ENCODE results near the gene FUZ. TPM values are rescaled to one million over a fixed set of nuclear protein-coding genes. Genes with fewer than 3 reads are reported as not detected.

FUZ gene
- total RNA-seq, 1 donor from 2014 or later: 16.4 TPM

- intact Hi-C loops (cut with micrococcal nuclease): no loop called here
- Mint-ChIP-seq H3K36me3 (ENCODE audit: low read depth) (peaks cover 32% of the 10 kb centered on the region), H3K27ac (no peak overlapping the region), H3K4me3 (no peak overlapping the region), H3K27me3 (no peaks in the 10 kb centered on the region), H3K4me1 (peaks cover 2% of the 10 kb centered on the region), H3K9me3 (no peaks in the 10 kb centered on the region)
- DNase-seq: no peak
Measured at GRCh38 chr19:49801966-49802661, 11.0 kb downstream of the FUZ start.

- peaks cover 35% of the 10 kb centered on the region for H3K36me3 Mint-ChIP-seq (ENCODE audit: low read depth)
Measured at GRCh38 chr19:49801401-49801888, 11.6 kb downstream of the FUZ start.

GRCh38 chr19:49800771-49801170, 12.3 kb downstream of the FUZ start:
- H3K4me1 Mint-ChIP-seq: no peaks in the 10 kb centered on the region

More at GRCh38 chr19:49801401-49801888, 11.6 kb downstream of the FUZ start:
- H3K9me3 Mint-ChIP-seq: no peaks in the 10 kb centered on the region
- no peak for DNase-seq
- no peak overlapping the region for H3K27ac Mint-ChIP-seq
- no peaks in the 10 kb centered on the region for H3K27me3 Mint-ChIP-seq
- intact Hi-C loops (cut with micrococcal nuclease): no loop called here
- H3K4me3 Mint-ChIP-seq: no peak overlapping the region
- peaks cover 2% of the 10 kb centered on the region for H3K4me1 Mint-ChIP-seq

GRCh38 chr19:49799798-49800376, 13.2 kb downstream of the FUZ start:
- DNase-seq: no peak
- intact Hi-C loops (cut with micrococcal nuclease): no loop called here
- no peaks in the 10 kb centered on the region for H3K27me3 Mint-ChIP-seq
- H3K9me3 Mint-ChIP-seq: no peaks in the 10 kb centered on the region
- no peak overlapping the region for H3K4me3 Mint-ChIP-seq
- no peaks in the 10 kb centered on the region for H3K4me1 Mint-ChIP-seq
- H3K36me3 Mint-ChIP-seq (ENCODE audit: low read depth): peaks cover 46% of the 10 kb centered on the region
- no peak overlapping the region for H3K27ac Mint-ChIP-seq

More at GRCh38 chr19:49800771-49801170, 12.3 kb downstream of the FUZ start:
- DNase-seq: no peak
- Mint-ChIP-seq H3K27me3 (no peaks in the 10 kb centered on the region), H3K36me3 (ENCODE audit: low read depth) (peaks cover 37% of the 10 kb centered on the region), H3K27ac (no peak overlapping the region), H3K4me3 (no peak overlapping the region), H3K9me3 (no peaks in the 10 kb centered on the region)
- intact Hi-C loops (cut with micrococcal nuclease): no loop called here

GRCh38 chr19:49799271-49799797, 13.8 kb downstream of the FUZ start:
- no peaks in the 10 kb centered on the region for H3K4me1 Mint-ChIP-seq
- no peak for DNase-seq
- no peaks in the 10 kb centered on the region for H3K27me3 Mint-ChIP-seq
- no peak overlapping the region for H3K27ac Mint-ChIP-seq
- intact Hi-C loops (cut with micrococcal nuclease): no loop called here
- H3K36me3 Mint-ChIP-seq (ENCODE audit: low read depth): peaks cover 49% of the 10 kb centered on the region
- H3K4me3 Mint-ChIP-seq: no peak overlapping the region
- no peaks in the 10 kb centered on the region for H3K9me3 Mint-ChIP-seq

- Mint-ChIP-seq H3K27me3 (no peaks in the 10 kb centered on the region), H3K4me3 (no peak overlapping the region), H3K4me1 (peaks cover under 1% of the 10 kb centered on the region), H3K9me3 (no peaks in the 10 kb centered on the region), H3K27ac (no peak overlapping the region), H3K36me3 (ENCODE audit: low read depth) (peaks cover 49% of the 10 kb centered on the region)
- no peak for DNase-seq
- intact Hi-C loops (cut with micrococcal nuclease): no loop called here
Measured at GRCh38 chr19:49798574-49798973, 14.5 kb downstream of the FUZ start.

- H3K27ac Mint-ChIP-seq: no peak overlapping the region
- H3K4me3 Mint-ChIP-seq: no peak overlapping the region
- DNase-seq: no peak
- peaks cover 43% of the 10 kb centered on the region for H3K36me3 Mint-ChIP-seq (ENCODE audit: low read depth)
- H3K27me3 Mint-ChIP-seq: no peaks in the 10 kb centered on the region
- peaks cover 4% of the 10 kb centered on the region for H3K4me1 Mint-ChIP-seq
- no peaks in the 10 kb centered on the region for H3K9me3 Mint-ChIP-seq
- intact Hi-C loops (cut with micrococcal nuclease): no loop called here
Measured at GRCh38 chr19:49795615-49796014, 17.5 kb downstream of the FUZ start.

GRCh38 chr19:49793561-49793840, 19.6 kb downstream of the FUZ start:
- Mint-ChIP-seq H3K36me3 (ENCODE audit: low read depth) (peaks cover 43% of the 10 kb centered on the region), H3K4me1 (peaks cover 4% of the 10 kb centered on the region), H3K27me3 (no peaks in the 10 kb centered on the region), H3K4me3 (no peak overlapping the region), H3K9me3 (no peaks in the 10 kb centered on the region), H3K27ac (peak overlapping the region; percentile 71)
- intact Hi-C loops (cut with micrococcal nuclease): no loop called here
- DNase-seq: no peak

- Mint-ChIP-seq H3K4me1 (peaks cover 4% of the 10 kb centered on the region), H3K27ac (peak overlapping the region; percentile 71), H3K9me3 (no peaks in the 10 kb centered on the region), H3K36me3 (ENCODE audit: low read depth) (peaks cover 45% of the 10 kb centered on the region), H3K4me3 (no peak overlapping the region), H3K27me3 (no peaks in the 10 kb centered on the region)
- DNase-seq: no peak
- intact Hi-C loops (cut with micrococcal nuclease): no loop called here
Measured at GRCh38 chr19:49792829-49793560, 20.1 kb downstream of the FUZ start.

- Mint-ChIP-seq H3K36me3 (ENCODE audit: low read depth) (peaks cover 47% of the 10 kb centered on the region), H3K9me3 (no peaks in the 10 kb centered on the region), H3K27me3 (no peaks in the 10 kb centered on the region), H3K27ac (no peak overlapping the region), H3K4me3 (no peak overlapping the region), H3K4me1 (peaks cover 4% of the 10 kb centered on the region)
- DNase-seq: no peak
- intact Hi-C loops (cut with micrococcal nuclease): no loop called here
Measured at GRCh38 chr19:49791776-49792445, 21.2 kb downstream of the FUZ start.

- intact Hi-C loops (cut with micrococcal nuclease): no loop called here
- no peak overlapping the region for H3K4me3 Mint-ChIP-seq
- no peak overlapping the region for H3K27ac Mint-ChIP-seq
- H3K4me1 Mint-ChIP-seq: peaks cover 9% of the 10 kb centered on the region
- H3K27me3 Mint-ChIP-seq: no peaks in the 10 kb centered on the region
- H3K36me3 Mint-ChIP-seq (ENCODE audit: low read depth): peaks cover 45% of the 10 kb centered on the region
- no peak for DNase-seq
- no peaks in the 10 kb centered on the region for H3K9me3 Mint-ChIP-seq
Measured at GRCh38 chr19:49790866-49791265, 22.2 kb downstream of the FUZ start.

- H3K27ac Mint-ChIP-seq: no peak overlapping the region
- peaks cover 42% of the 10 kb centered on the region for H3K36me3 Mint-ChIP-seq (ENCODE audit: low read depth)
- H3K27me3 Mint-ChIP-seq: no peaks in the 10 kb centered on the region
- no peak overlapping the region for H3K4me3 Mint-ChIP-seq
- no peaks in the 10 kb centered on the region for H3K9me3 Mint-ChIP-seq
- peaks cover 9% of the 10 kb centered on the region for H3K4me1 Mint-ChIP-seq
- intact Hi-C loops (cut with micrococcal nuclease): no loop called here
- no peak for DNase-seq
Measured at GRCh38 chr19:49788857-49789256, 24.2 kb downstream of the FUZ start.

GRCh38 chr19:49787746-49788145, 25.3 kb downstream of the FUZ start:
- H3K4me3 Mint-ChIP-seq: no peak overlapping the region
- H3K9me3 Mint-ChIP-seq: no peaks in the 10 kb centered on the region
- intact Hi-C loops (cut with micrococcal nuclease): no loop called here
- no peak overlapping the region for H3K27ac Mint-ChIP-seq
- peaks cover 47% of the 10 kb centered on the region for H3K36me3 Mint-ChIP-seq (ENCODE audit: low read depth)
- DNase-seq: no peak
- H3K4me1 Mint-ChIP-seq: peaks cover 5% of the 10 kb centered on the region
- no peaks in the 10 kb centered on the region for H3K27me3 Mint-ChIP-seq

GRCh38 chr19:49786376-49786820, 26.7 kb downstream of the FUZ start:
- DNase-seq: no peak
- no peaks in the 10 kb centered on the region for H3K9me3 Mint-ChIP-seq
- no peaks in the 10 kb centered on the region for H3K27me3 Mint-ChIP-seq
- intact Hi-C loops (cut with micrococcal nuclease): no loop called here
- H3K36me3 Mint-ChIP-seq (ENCODE audit: low read depth): peaks cover 54% of the 10 kb centered on the region
- peaks cover 5% of the 10 kb centered on the region for H3K4me1 Mint-ChIP-seq
- H3K4me3 Mint-ChIP-seq: no peak overlapping the region
- no peak overlapping the region for H3K27ac Mint-ChIP-seq

All from activated CD4-positive, alpha-beta T cell treated with anti-CD3 and anti-CD28 coated beads, Interleukin-2, amount 10 ng/mL, durations not matched to agents 24 days and 14 days (primary cell).